SJCRH30 (cell line): ENCODE measurements around the gene KLHL3. TPM values are rescaled to one million over a fixed set of nuclear protein-coding genes. Genes with fewer than 3 reads are reported as not detected.

Source experiments
- DNase-seq, 2 experiments: peaks; one replicate each; pipeline ENCODE4 v3.0.0-alpha.2; 2015 to 2020
- H3K27ac ChIP-seq: fragments of 250-450 bp; sonication (Bioruptor Pico); 2 replicates; pipeline ENCODE4 v1.5.1; 2020; ENCODE audit warnings: mild to moderate bottlenecking, moderate library complexity
- H3K27me3 ChIP-seq: fragments of 250-450 bp; sonication (Bioruptor Pico); 2 replicates; pipeline ENCODE4 v1.5.1; 2020; ENCODE audit warnings: mild to moderate bottlenecking, moderate library complexity
- H3K36me3 ChIP-seq: fragments of 250-450 bp; sonication (Bioruptor Pico); 2 replicates; pipeline ENCODE4 v1.5.1; 2020; ENCODE audit warnings: mild to moderate bottlenecking, moderate library complexity
- H3K4me1 ChIP-seq: fragments of 250-450 bp; sonication (Bioruptor Pico); 2 replicates; pipeline ENCODE4 v1.5.1; 2020; ENCODE audit warnings: mild to moderate bottlenecking, moderate library complexity
- H3K4me3 ChIP-seq: fragments of 250-450 bp; sonication (Bioruptor Pico); 2 replicates; pipeline ENCODE4 v1.5.1; 2020; ENCODE audit warnings: mild to moderate bottlenecking, moderate library complexity
- H3K9me3 ChIP-seq: fragments of 250-450 bp; sonication (Bioruptor Pico); replicated peaks from 2 replicates; pipeline ENCODE4 v1.5.1; 2020; ENCODE audit warnings: mild to moderate bottlenecking, moderate library complexity
- total RNA-seq: library from RNA; depleted of rRNA; stranded (reverse); fragments of >200 nt; shearing (Covaris generic); gene quantifications from 2 replicates; pipeline ENCODE4 v1.2.3, GENCODE V29; 2014

KLHL3 gene
- total RNA-seq, 1 experiment from 2014 or later, result not detected

GRCh38 chr5:137754188-137754960 lies 18.5 kb upstream of the KLHL3 start, which contains the start of gene HNRNPA0:
Gene HNRNPA0, minus strand, starts transcription at chr5:137754363. Its CDS starts 297 bp downstream, at chr5:137754066.
- DNase-seq, result peak; percentile 97
- no peaks in the 10 kb centered on the region for H3K27me3 ChIP-seq
- H3K4me1 ChIP-seq, result peaks cover 9% of the 10 kb centered on the region
- peak within 1 kb of the TSS; percentile 99 for H3K27ac ChIP-seq
- 0 out of 2 replicates have a peak, but pooled peaks cover 2% of the 10 kb centered on the region for H3K9me3 ChIP-seq
- H3K4me3 ChIP-seq, result peak within 1 kb of the TSS; percentile 76
- H3K36me3 ChIP-seq, result peaks cover 35% of the 10 kb centered on the region

GRCh38 chr5:137753691-137754187 lies 17.9 kb upstream of the KLHL3 start:
- Histone ChIP-seq H3K4me1 (peaks cover 9% of the 10 kb centered on the region), H3K27me3 (no peaks in the 10 kb centered on the region), H3K27ac (peak overlapping the region; percentile 99), H3K4me3 (peak overlapping the region; percentile 76), H3K9me3 (0 out of 2 replicates have a peak, but pooled peaks cover 2% of the 10 kb centered on the region), H3K36me3 (peaks cover 35% of the 10 kb centered on the region)
- no peak for DNase-seq

DNA sequence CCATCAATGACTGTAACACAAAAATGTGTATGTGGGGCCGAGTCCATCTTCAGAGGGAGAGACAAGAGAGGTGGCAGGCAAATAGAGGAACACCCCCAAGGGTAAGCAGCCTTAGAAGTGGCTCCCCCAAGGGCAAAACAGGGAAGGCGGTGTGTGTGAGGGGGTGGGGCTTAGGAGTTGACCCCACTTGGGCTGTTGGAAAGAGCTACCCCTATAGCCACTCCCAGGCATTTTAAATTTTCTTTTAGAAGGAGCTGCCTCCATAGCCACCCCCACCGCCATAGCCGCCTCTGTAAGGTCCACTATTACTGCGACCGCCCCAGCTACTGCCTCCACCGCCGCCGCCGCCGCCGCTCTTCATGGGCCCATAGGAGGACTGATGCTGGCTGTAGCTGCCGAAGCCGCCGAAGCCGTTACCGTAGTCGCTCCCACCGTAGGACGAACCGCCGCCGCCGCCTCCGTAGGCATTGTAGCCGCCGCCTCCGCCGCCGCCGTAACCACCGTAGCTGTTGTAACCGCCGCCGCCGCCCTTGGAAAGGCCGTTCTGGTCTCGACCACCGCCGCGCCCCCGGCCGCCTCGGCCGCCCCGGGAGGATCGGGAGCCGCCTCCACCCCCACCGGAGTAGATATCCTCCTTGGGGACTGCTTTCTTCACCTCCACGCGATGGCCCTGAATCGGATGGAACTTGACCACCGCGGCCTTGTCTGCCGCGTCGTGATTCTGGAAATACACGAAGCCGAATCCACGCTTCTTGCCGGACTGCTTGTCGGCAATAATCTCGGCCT lies 17.2 kb upstream of the KLHL3 start:
- Histone ChIP-seq H3K9me3 (0 out of 2 replicates have a peak, but pooled peaks cover 2% of the 10 kb centered on the region), H3K4me3 (peak overlapping the region; percentile 76), H3K27me3 (no peaks in the 10 kb centered on the region), H3K4me1 (peaks cover 9% of the 10 kb centered on the region), H3K27ac (peak overlapping the region; percentile 99), H3K36me3 (peaks cover 35% of the 10 kb centered on the region)
- DNase-seq, result peak; percentile 25 to 47

GRCh38 chr5:137751869-137752491 lies 16.1 kb upstream of the KLHL3 start:
- peaks cover 9% of the 10 kb centered on the region for H3K4me1 ChIP-seq
- 0 out of 2 replicates have a peak, but pooled peaks cover 2% of the 10 kb centered on the region for H3K9me3 ChIP-seq
- no peak overlapping the region for H3K27ac ChIP-seq
- H3K36me3 ChIP-seq, result peaks cover 35% of the 10 kb centered on the region
- peak; percentile 34 to 69 for DNase-seq
- H3K27me3 ChIP-seq, result no peaks in the 10 kb centered on the region
- H3K4me3 ChIP-seq, result peak overlapping the region; percentile 76

- Histone ChIP-seq H3K4me1 (peaks cover 9% of the 10 kb centered on the region), H3K27ac (no peak overlapping the region), H3K27me3 (no peaks in the 10 kb centered on the region), H3K4me3 (no peak overlapping the region), H3K36me3 (peaks cover 35% of the 10 kb centered on the region), H3K9me3 (0 out of 2 replicates have a peak, but pooled peaks cover 2% of the 10 kb centered on the region)
- no peak for DNase-seq
Measured at GRCh38 chr5:137750436-137750835, 14.5 kb upstream of the KLHL3 start.

GRCh38 chr5:137747848-137748247 lies 12.0 kb upstream of the KLHL3 start:
- Histone ChIP-seq H3K27me3 (no peaks in the 10 kb centered on the region), H3K4me3 (no peak overlapping the region), H3K9me3 (0 out of 2 replicates have a peak, but pooled peaks cover 2% of the 10 kb centered on the region), H3K27ac (no peak overlapping the region), H3K4me1 (peaks cover 5% of the 10 kb centered on the region), H3K36me3 (peaks cover 26% of the 10 kb centered on the region)
- no peak for DNase-seq

GRCh38 chr5:137743031-137743640 lies 7.2 kb upstream of the KLHL3 start:
- no peak overlapping the region for H3K4me3 ChIP-seq
- H3K36me3 ChIP-seq, result no peaks in the 10 kb centered on the region
- no peak overlapping the region for H3K27ac ChIP-seq
- no peaks in the 10 kb centered on the region for H3K4me1 ChIP-seq
- no peaks in the 10 kb centered on the region for H3K27me3 ChIP-seq
- peak; percentile 40 to 77 for DNase-seq
- H3K9me3 ChIP-seq, result no peaks in the 10 kb centered on the region; the same call in 1 of the 2 replicates

DNA sequence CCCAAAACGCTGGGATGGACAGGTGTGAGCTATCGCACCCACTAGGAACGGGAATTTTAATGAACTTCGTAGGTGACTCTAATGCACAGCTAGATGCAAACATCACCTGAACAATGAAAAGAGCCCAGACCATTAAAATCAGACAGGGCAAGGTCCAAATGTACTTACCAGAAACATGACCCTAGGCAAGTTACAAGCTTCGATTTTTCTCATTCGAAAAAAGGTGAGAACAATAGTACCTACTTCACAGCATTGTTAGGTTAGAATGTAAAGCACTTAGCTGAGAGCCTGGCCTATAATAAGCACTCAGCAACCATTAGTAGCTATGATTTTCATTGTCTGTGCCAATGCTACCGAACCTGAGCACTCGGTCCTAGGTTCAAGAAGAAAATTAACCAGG lies 5.8 kb upstream of the KLHL3 start:
- no peak overlapping the region for H3K4me3 ChIP-seq
- H3K36me3 ChIP-seq, result no peaks in the 10 kb centered on the region
- H3K4me1 ChIP-seq, result no peaks in the 10 kb centered on the region
- no peak for DNase-seq
- no peak overlapping the region for H3K27ac ChIP-seq
- no peaks in the 10 kb centered on the region for H3K27me3 ChIP-seq
- H3K9me3 ChIP-seq, result peaks cover 2% of the 10 kb centered on the region; the same call in 1 of the 2 replicates

DNA sequence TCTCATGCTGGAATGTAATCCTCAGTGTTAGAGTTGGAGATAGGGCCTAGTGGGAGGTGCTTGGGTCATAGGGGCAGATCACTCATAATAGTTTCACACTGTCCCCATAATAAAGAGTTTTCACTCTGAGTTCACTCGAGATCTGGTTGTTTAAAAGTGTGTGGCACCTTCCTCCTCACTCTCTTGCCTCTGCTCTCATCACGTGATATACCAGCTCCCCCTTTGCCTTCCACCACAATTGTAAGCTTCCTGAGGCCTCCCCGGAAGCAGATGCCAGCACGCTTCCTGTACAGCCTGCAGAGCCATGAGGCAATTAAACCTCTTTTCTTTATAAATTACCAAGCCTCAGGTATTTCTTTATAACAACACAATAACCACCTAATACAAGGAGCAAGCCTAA lies 3.8 kb upstream of the KLHL3 start:
- DNase-seq, result no peak
- Histone ChIP-seq H3K36me3 (no peaks in the 10 kb centered on the region), H3K9me3 (peaks cover 2% of the 10 kb centered on the region; the same call in 1 of the 2 replicates), H3K27ac (no peak overlapping the region), H3K4me3 (no peak overlapping the region), H3K4me1 (no peaks in the 10 kb centered on the region), H3K27me3 (no peaks in the 10 kb centered on the region)

GRCh38 chr5:137738947-137739346 lies 3.1 kb upstream of the KLHL3 start:
- Histone ChIP-seq H3K4me1 (no peaks in the 10 kb centered on the region), H3K36me3 (no peaks in the 10 kb centered on the region), H3K9me3 (peaks cover 2% of the 10 kb centered on the region; the same call in 1 of the 2 replicates), H3K27me3 (no peaks in the 10 kb centered on the region), H3K4me3 (no peak overlapping the region), H3K27ac (no peak overlapping the region)
- DNase-seq, result no peak

DNA sequence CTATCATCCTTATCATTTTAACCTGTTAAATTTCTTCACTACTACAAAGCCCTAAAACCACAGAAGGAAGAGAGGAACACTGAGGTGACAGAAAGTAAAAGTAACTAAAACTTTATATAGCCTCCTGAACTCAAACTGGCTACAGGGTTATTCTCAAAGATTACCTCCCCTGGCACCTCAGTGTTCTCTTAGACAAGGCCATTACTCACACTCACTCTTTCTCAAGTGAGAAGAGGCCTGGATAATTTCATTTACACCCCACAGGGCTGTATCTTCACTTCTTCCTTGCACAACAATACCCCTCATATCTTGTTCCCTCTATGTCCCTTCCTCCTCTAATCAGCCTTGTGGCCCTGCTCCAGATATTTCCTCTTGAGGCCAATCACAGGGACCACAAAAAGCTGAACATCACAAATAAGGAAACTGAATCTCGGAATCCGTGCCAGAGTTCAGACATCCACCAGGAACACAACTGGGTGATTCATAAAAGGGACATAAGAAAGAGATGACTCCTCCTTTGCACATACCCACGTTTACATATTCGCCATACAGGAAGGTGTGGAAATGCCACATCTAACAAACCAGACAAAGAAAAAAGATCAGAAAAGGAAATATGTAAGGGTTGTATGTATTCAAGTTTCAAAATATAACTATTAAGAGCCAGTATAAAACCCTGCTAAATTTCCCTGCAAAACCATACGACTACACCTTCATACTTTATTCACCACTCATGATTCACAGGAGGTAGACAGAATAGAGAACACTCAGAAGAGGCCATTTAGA lies 1.7 kb upstream of the KLHL3 start:
- Histone ChIP-seq H3K4me3 (no peak overlapping the region), H3K9me3 (peaks cover 2% of the 10 kb centered on the region; the same call in 1 of the 2 replicates), H3K36me3 (no peaks in the 10 kb centered on the region), H3K27ac (no peak overlapping the region), H3K4me1 (no peaks in the 10 kb centered on the region), H3K27me3 (peaks cover 5% of the 10 kb centered on the region; the same call in 1 of the 2 replicates)
- no peak for DNase-seq

DNA sequence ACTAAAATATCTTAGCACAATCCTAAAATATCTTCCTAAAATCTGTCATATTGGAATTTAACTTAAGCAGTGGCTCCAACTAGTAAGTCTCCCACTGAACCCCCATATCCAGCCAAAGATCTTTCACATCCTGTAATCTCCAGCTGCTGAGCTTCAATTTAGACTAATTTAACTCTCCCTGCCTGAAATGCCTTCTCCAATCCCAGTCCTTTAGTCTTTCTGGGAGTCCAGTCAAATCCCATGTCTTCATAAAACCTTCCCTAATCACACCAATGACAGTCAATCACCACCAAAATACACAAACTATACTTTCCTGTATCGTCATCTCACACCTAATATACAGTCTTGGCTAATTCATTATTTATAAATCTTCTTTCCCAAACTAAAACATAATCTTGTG lies 607 bp upstream of the KLHL3 start:
- Histone ChIP-seq H3K27me3 (peaks cover 5% of the 10 kb centered on the region; the same call in 1 of the 2 replicates), H3K4me1 (no peaks in the 10 kb centered on the region), H3K9me3 (peaks cover 2% of the 10 kb centered on the region; the same call in 1 of the 2 replicates), H3K36me3 (no peaks in the 10 kb centered on the region), H3K27ac (no peak overlapping the region), H3K4me3 (no peak overlapping the region)
- DNase-seq, result no peak

DNA sequence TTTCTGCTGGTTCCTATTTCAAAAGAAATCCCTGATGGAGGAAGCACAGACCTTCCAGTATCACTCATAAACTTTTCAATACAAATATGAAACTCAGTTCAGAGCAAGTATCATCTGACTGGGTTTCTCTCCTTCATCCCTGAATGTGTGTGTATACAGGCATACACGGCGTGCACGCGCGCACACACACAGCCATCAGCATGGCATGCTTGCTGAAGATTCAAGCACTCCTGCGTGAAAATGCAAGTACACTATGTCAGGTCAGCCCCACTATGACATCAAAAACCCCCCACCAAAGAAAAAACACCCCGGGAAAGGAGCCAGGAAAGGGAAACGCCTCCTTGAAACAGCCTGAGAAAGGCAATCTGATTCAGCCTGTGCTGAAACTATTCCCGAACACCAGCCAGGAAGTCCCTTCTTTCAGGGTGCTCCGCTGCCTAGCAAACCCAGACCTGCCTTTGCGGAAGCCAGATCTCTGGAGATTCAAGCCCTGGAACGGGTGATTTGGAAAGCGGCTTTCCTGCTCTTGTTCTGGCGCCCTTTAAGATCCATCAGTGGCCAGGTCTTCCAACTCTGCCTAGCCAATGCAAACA lies 831 bp downstream of the KLHL3 start:
- no peak overlapping the region for H3K27ac ChIP-seq
- H3K4me3 ChIP-seq, result no peak overlapping the region

More for the DNA sequence above, 831 bp downstream of the KLHL3 start:
- Histone ChIP-seq H3K27me3 (peaks cover 5% of the 10 kb centered on the region; the same call in 1 of the 2 replicates), H3K36me3 (no peaks in the 10 kb centered on the region), H3K9me3 (peaks cover 2% of the 10 kb centered on the region; the same call in 1 of the 2 replicates), H3K4me1 (no peaks in the 10 kb centered on the region)
- no peak for DNase-seq
